HL-60 (cell line): Measurements from ENCODE around the gene ZMIZ1.

ENCODE experiments used
- CTCF ChIP-seq: IDR thresholded peaks from one replicate; pipeline ENCODE4 v1.5.1; 2011; ENCODE audit warnings: low read length, control low read depth, inconsistent platforms; ENCODE audit not compliant: insufficient read depth
- POLR2AphosphoS5 ChIP-seq: IDR thresholded peaks from 2 replicates; pipeline ENCODE4 v1.6.1; 2012; ENCODE audit warnings: low read depth
- SPI1 ChIP-seq: IDR thresholded peaks from 2 replicates; pipeline ENCODE4 v1.6.1; 2012; ENCODE audit warnings: low read depth, mild to moderate bottlenecking, borderline replicate concordance

DNA sequence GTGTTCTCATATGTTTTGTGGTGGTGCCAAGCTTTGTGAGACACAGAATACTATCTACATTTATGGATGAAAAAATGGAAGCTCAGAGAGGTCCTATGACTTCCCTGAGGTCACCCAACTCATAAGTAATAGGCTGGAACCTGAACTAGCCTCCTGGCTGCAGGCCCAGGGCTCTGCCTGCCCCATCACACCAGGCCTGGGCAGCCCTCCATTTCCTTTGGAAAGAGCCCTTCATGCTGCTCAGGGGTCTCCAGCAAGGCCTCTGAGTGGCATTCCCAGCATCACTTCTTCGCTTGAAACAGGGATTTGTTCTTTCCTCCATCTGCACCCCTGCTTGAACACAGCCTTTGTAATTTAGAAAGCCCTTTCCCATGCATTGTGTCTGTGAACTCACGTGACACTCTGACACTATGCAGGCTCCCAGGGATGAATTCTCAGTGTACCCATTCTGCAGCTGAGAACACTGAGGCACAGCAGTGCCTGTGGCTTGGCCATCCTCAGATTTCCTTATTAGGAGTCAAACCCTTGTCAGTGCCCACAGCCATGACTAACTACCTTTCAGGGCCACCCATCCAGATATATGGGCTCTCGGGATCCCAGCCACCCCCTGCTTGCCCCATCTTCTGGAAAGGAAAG is 150.7 kb downstream of the ZMIZ1 start:
- no peak for TF ChIP-seq SPI1
- TF ChIP-seq CTCF: no peak
- TF ChIP-seq POLR2AphosphoS5: no peak
